ENCODE measurements around the gene EMILIN3.

DNA sequence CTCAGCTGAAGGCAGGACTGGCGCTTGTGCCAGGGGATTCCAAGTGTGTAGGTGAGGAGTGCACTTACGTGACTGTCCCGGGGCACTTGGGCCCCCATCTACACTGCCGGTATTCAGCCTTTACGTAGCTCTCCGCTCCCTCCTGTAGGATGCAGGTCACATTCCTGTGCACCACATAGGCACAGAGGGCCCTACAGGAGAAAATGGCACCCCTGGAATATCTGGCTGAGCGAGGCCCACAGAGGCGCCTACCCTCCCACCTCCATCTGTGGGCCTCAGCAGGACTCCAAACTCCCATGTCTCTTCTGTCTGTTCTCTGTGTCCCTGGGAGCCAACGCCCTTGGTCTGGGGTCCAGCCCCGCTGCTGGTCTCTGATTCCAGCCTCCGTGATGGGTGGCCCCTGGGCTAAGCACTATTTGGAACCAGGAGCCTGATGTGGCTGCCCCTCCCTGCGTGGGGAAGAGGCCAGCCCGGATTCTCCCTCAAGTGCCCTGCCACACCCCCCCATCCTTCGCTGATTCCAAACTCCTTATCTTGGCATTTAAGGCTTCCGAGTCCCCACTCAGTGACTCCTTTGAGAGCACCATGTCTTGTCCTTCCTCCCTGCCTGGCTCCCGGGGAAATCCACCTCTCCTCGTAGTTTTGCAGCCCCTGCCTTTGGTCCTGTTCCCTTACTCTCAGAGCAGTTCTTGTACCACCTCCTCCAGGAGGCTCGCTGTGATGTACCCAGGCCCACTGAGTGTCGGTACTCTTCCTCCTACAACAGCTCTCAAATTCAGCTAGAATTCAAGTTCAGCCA, 1.5 kb downstream of the EMILIN3 start:
- TF ChIP-seq, protein P1, sequence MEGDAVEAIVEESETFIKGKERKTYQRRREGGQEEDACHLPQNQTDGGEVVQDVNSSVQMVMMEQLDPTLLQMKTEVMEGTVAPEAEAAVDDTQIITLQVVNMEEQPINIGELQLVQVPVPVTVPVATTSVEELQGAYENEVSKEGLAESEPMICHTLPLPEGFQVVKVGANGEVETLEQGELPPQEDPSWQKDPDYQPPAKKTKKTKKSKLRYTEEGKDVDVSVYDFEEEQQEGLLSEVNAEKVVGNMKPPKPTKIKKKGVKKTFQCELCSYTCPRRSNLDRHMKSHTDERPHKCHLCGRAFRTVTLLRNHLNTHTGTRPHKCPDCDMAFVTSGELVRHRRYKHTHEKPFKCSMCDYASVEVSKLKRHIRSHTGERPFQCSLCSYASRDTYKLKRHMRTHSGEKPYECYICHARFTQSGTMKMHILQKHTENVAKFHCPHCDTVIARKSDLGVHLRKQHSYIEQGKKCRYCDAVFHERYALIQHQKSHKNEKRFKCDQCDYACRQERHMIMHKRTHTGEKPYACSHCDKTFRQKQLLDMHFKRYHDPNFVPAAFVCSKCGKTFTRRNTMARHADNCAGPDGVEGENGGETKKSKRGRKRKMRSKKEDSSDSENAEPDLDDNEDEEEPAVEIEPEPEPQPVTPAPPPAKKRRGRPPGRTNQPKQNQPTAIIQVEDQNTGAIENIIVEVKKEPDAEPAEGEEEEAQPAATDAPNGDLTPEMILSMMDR (IDR thresholded peaks at IDR 0.05; ENCODE audit: extremely low read depth in 1 of 2, insufficient read depth in 1 of 2, low read depth in 1 of 2, low read length in 2 of 2), result no peak
- TF ChIP-seq POLR2AphosphoS5 (IDR thresholded peaks at IDR 0.05; ENCODE audit: insufficient read depth, low read depth, low read length), result no peak
- no peak for TF ChIP-seq EZH2 (IDR thresholded peaks at IDR 0.05; ENCODE audit: borderline replicate concordance, low read depth, low read length, severe bottlenecking)
- TF ChIP-seq POLR2A (IDR thresholded peaks at IDR 0.05; ENCODE audit: low read depth, low read length), result no peak
- TF ChIP-seq GATA2 (IDR thresholded peaks at IDR 0.05; ENCODE audit: insufficient read depth, insufficient read length, low read depth, low read length), result no peak
- no peak for TF ChIP-seq JUN (IDR thresholded peaks at IDR 0.05; ENCODE audit: borderline replicate concordance, insufficient read depth, insufficient read length, low read depth)
